IPS DF 4.7 (cell line): ENCODE measurements around the gene UBE2U.
"Not testable (repeated sequence)": the region's sequence is repeated elsewhere in the genome, so short reads cannot be mapped to it uniquely, and the experiment has no call there.

ENCODE experiments used
- DNase-seq: peaks from one replicate; pipeline ENCODE4 v3.0.0-alpha.2; 2013; ENCODE audit warnings: low spot score; ENCODE audit errors: extremely low read depth

The UBE2U gene

DNA sequence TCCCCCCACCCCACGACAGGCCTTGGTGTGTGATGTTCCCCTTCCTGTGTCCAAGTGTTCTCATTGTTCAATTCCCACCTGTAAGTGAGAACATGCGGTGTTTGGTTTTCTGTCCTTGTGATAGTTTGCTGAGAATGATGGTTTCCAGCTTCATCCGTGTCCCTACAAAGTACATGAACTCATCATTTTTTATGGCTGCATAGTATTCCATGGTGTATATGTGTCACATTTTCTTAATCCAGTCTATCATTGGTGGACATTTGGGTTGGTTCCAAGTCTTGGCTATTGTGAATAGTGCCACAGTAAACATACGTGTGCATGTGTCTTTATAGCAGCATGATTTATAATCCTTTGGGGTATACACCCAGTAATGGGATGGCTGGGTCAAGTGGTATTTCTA, 36.1 kb downstream of the UBE2U start:
- DNase-seq: not testable (repeated sequence)

DNA sequence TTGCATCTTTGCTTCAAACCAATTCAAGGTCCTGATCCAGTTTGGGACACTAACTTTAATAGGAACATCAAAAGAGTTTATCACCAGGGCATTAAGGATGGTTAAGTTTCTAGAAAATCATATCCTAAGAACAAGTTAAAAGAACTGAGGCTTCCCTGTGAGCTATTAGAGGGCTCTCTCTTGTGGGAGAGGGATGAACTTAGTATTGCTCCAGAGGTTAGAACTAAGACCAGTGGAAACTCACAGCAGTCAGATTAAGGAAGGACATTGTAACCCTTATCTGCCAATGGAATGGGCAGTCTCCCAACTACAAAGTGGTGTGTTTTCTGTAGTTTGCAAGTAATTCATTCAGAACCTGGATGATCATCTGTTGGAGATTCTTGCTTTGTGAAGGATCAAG, 36.8 kb downstream of the UBE2U start:
- DNase-seq: no peak

DNA sequence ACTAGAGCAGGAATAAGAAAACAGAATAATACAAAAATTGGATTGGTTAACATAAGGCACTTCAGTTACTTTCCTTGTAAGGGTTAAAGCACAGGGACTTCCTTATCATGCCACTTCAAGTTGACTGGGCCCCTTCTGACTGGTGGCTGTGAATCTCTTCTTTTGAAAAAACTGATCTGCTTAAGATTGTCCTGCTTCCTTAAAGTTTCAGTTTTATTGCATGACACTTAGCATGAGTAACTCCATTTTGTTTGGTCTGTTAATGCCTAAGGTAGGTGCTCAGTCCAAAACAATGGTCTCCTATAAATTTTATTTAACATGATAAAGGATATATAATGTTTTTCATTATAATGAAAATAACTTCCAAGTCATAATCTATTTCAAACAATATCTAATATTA, 37.6 kb downstream of the UBE2U start:
- no peak for DNase-seq

DNA sequence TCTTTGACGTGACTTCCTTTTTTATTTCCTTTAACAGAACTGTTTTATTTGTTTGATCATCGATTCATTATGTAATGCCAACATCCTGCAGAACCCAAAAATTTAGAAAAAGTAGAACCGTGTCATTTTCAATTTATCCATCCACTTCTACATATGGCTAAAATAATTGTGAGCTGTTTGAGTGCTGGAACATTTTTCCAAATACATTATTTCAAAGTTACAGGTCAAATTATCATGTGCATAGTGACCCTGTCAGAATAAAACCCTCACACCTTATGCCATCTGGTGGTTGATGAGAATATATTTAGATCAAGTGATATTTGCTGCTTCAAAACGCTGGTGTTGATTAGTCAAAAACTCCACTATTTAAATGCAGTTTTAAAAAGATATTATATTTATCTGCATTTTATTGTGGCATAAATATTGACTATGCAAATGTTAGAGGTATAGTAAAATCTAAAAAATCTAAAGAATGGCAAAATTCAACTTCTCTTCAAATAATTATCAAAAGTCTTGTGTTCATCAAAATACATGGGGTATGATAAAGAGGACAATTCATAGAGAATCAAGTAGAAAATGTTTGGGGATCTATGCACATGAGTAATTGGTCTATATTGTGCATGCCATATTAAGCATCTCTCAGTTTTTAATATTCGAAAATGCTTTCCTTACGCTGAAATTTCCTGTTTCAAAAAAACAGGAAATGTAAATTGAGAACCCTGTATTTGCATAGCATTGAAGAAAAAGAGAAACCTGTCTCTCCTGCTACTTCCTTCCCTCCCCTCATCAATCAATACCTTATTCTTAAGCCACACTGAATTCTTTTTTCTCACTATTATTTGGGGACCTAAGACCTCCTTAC, 39.7 kb downstream of the UBE2U start:
- DNase-seq: no peak

DNA sequence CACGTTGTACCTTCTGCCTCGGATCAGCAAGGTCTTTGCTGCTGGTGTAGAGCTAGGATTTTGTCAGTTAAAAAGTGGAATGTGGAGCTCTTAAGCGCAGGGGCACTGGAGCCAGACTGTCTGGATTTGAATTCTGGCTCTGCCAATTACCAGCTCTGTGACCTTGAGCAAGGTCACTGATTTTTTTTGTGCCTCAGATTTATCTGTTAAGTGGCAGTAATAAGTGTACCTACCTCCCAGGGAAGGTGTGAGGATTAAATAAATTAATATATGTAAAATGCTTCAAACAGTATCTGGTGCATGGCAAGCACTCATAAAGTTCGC, 40.3 kb downstream of the UBE2U start:
- no peak for DNase-seq

DNA sequence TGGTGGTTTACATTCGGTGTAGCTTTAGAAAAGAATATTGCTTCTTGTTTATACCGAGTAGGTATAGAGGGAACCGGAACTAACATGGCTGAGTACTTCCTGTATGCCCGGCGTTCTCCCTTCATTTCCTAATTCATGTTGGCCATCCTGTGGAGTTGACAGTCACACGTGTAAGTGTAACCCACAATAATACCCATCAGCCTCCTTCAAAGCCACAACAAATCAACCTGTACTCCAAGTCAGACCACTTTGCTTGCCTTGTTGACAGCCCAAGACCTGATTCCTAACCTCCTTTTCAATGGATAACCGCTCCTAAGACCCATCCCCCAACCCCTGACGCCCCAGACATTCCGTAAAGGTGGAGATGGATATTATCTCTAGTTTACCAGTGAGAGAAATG, 42.1 kb downstream of the UBE2U start:
- no peak for DNase-seq

DNA sequence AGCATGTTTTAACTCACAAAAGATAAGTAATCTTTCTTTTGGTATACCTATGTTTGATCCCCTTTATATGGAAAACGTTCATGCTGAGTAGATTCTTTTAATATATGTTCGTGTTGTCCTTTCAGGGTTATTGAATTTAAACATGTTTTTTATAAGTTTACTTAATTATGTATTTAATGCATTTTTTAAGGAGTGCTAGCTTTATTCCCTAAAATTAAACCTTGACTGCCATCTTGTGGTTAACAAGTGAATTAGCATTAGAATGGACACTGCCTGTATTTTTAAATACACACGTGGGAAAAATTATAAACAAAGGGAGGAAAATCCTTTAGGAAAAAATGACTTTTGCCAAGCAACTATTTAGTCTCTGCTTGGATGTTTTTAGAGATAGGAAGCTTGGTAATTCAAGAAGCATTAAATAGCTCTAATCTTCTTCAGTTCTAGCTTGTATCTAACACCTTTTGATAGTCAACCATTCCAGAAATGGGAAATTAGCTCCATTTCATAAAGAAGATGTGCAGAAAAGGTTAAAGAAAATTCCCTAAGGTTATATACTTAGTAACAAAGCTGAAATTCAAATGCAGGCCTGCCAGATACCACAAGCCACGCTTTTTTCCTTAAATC, 43.0 kb downstream of the UBE2U start:
- no peak for DNase-seq

DNA sequence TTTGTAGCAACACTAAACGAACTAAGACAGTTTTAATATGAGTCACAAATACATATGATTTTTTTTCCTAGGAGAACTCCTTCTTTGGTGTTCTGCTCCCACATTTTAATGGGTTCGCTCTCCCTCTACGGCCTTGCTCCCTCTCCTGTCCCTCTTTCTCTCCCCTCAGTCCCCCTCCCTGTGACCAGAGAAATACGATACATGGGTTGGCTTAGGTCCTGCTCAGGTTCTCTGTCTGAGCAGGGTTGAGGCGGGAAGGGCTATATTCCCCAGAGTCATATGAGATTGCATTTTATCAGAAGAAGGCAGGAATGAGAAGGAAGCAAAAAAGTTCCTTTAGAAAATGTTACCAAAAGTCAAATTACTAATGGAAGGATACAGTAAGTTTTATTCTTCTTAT, 44.6 kb downstream of the UBE2U start:
- DNase-seq: no peak

DNA sequence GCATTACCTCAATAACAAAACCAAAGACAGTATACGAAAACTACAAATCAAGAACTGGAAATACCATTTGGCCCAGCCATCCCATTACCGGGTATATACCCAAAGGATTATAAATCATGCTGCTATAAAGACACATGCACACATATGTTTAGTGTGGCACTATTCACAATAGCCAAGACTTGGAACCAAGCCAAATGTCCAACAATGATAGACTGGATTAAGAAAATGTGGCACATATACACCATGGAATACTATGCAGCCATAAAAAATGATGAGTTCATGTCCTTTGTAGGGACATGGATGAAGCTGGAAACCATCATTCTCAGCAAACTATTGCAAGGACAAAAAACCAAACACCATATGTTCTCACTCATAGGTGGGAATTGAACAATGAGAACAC, 47.0 kb downstream of the UBE2U start:
- DNase-seq: not testable (repeated sequence)

DNA sequence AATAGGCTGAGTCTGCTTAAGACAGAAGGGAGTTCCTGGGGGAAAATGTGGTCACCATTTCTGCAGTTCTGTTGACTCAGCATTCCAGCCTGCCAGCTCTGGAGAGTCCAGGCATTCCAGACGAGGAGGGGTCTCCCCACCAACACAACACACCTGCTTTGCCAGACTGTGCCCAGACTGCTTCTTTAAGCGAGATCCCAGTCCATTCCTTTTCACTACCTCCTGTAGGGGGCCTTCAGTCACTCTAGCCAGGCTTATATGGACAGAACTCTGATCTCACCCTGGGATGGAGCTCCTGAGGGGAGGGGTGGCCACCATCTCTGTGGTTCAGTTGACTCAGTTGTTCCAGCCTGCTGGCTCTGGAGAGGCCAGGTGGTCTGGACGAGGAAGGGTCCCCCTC, 48.5 kb downstream of the UBE2U start:
- DNase-seq: no peak

DNA sequence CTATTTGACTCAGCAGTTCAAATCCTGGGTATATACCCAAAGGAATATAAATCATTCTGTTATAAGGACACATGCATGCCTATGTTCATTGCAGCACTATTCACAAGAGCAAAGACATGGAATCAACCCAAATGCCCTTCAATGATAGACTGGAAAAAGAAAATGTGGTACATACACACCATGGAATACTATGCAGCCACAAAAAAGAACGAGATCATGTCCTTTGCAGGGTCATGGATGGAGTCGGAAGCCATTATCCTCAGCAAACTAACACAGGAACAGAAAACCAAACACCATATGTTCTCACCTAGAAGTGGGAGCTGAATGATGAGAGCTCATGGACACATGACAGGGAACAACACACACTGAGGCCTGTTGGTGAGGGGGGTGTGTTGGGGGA, 53.8 kb downstream of the UBE2U start:
- not testable (repeated sequence) for DNase-seq

DNA sequence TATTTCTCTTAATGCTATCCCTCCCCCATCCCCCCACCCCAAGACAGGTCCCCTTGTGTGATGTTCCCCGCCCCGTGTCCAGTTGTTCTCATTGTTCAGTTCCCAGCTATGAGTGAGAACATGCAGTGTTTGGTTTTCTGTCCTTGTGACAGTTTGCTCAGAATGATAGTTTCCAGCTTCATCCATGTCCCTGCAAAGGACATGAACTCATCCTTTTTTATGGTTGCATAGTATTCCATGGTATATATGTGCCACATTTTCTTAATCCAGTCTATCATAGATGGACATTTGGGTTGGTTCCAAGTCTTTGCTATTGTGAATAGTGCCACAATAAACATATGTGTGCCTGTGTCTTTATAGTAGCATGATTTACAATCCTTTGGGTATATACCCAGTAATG, 55.0 kb downstream of the UBE2U start:
- DNase-seq: not testable (repeated sequence)

DNA sequence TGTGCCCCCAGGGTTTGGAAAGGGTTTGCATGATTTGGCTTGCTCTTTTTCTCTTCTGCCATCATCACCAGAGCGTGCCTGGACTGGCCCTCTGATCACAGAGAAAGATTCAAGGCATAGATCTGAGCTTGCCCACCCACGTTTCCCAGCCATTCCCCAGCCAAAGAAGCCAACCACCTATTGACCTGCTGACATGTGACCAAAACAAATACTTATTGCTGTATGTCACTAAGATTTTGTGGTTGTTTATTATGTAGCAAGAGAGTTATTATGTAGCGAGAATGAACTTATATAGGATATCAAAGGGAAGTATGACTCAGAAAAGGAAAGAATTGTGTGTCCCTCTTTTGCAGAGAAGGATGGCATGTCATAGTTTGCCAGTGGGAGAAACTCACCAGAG, 59.9 kb downstream of the UBE2U start:
- no peak for DNase-seq

DNA sequence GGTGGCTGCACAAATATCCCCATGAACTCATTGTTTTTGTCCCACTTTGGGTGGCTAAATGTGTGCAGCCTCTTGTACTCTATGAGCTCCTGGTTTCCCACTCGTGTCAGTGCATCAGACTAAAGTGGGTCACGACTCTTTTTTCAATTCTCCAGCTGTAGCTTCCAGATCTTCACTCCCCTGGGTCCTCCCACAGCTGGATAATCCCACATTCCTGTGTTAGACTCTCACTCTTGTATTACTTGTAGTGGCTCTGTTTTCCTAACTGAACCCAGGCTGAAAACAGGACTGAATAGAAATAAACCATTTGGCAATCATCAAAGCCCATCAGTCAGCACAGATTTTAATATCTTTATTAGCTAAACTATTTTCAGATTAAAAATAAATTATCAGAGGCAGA, 60.4 kb downstream of the UBE2U start:
- DNase-seq: no peak

DNA sequence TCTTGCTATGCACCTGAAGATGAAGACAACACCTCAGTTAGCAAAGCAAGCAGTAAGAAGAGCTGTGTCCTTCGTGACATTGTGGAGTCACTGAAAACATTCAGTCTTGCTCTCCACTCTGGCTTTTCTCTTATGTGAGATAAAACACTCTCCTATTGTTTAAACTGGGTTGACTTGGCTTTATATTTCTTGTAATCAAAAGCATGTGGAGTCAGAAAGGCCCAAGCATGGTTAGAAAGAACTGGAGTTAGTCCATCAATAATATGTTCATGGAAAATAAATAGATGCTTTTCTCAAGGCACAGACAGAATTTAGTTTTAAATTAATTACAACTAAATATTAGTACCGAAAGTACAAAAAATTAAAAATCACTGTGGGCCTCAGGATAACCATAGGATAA, 61.7 kb downstream of the UBE2U start:
- no peak for DNase-seq

DNA sequence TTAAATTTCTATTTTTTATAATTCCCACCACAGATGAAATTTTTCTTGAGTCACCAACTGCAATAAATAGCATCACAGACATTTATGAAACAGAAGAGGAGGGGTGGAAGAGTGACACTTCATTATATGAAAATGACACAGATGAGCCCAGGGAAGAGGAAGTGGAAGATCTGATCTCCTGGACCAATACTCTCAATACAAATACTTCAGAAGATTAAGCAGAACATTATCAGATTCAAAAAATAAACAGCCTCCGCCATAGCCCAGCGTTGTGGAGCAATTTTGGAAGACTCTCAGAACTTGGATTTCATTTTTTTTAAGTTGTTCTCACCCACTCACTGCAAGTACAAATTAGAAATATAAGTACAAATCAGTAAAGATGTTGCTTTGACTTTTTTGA, 63.6 kb downstream of the UBE2U start:
- no peak for DNase-seq

DNA sequence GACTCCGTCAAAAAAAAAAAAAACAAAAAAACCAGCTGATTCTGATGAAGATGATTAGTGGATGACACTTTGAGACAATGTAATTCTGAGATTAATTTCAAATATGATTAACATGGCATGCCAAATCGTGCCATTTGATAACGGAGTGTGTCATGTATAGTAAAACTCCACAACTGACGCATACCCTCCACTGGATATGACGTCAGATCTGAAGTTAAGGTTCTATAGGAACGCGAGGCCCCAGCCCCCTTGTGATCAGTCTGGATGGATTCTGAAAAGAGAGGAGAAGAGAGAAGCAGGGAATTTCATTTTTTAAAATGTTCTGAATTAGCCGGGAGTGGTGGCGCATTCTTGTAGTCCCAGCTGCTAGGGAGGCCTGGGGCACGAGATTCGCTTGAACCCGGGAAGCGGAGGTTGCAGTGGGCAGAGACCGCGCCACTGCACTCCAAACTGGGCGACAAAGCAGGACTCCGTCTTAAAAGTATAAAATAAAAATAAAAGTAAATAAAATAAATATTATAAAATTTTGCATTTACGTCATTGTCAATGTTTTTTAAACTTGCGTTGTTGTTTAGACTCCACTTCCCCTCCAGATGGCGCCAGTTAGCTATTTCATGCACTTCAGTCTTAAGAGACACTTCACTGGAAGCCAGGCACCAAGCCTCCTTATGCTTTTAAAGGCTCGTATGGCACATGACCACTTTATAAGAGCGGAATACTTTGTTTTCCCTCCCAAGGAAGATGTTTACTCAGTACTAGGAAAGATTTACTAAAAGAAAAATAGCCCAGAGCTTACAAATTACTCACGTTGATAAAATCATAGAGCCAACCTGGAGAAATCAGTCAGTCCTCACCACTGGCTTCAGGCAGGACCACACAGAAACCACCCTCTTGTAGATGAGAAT, 65.5 kb downstream of the UBE2U start:
- DNase-seq: no peak

DNA sequence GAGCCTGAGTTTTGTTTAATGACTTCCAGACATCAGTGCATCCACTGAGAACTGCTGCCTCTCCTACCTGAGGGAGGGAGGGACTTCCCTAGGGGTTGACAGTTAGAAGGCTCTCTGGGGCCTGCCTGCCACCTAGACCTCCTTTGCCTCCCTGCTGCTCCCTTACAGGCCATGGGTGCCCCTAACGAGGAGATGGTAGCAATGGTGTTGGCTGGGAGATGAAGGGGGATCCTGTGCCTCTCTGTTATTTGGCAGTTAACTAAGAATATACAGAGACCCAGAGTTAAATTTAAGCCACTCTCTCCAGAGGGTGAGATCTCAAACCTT, 66.1 kb downstream of the UBE2U start:
- no peak for DNase-seq

DNA sequence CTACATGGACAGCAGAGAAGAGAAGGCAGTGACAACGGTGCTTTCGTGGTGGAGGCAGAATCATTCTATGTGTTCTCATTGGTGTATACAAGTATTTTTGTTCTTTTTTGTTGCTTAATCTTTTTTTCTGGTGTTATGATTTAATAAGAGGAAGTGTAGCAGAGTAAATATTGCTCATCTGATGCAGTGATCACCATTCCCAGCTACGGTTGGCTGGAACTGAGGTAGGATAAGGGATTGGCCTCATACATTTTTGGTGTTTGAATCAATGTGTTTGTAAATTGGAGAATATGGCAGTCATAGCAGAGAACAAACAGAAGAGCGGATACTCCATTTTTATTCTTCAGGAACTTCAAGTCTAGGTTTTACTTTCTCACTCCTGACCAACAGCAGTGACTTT, 76.6 kb downstream of the UBE2U start:
- DNase-seq: no peak

DNA sequence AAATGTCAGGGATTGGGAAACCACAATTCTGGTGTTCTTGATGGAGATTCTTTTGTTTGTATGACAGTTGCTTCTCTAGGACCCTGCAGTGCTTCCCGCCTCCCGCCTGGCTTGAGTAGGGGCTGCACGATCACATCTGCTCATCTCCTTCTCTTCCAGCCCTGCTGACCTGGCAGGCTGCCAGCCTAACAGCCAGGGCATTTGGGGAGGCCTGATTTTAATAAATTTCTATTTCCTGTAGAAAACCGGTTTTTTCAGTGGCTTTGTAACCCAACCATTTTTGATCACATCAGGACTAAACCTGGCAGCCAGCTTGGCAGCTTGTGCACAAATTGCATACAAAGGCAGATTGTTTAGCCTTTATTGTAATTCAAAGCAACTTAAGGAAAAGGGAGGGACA, 78.9 kb downstream of the UBE2U start:
- no peak for DNase-seq

DNA sequence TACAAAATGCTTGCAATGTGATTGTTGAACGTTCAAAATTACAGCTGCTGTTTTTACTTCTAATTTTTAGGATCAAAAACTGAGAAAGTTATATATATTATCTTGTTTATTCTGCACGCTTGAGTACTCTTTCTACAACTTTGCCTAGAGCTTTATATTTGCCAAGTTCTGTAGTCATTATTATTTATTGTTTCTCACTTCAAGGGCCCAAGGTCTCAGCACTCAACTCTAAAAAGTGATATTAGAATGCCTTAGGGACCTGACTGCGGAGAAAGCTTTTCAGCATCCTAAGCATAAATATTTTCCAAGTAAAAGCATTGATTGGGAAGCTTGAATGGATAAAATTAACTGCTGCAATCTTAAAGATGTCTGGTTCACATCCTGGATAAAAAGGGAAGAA, 83.6 kb downstream of the UBE2U start:
- no peak for DNase-seq

DNA sequence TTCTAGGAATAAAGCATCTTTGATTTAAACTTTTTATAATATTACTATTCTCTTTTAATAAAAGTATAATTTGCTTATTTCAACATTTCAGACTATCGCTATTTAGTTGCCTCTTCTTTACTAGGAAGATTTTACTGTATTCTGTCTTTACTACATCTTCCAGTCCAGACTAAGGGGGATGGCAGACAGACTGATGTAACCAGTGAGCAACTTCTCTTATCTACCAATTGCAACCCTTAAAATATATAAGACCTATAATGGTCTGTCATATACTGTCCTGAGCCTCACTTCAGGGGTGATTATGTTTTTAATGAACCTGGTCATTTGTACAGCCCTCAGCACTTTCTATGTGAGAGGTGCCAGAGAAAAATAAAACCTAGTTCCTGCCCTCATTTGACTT, 87.0 kb downstream of the UBE2U start:
- DNase-seq: no peak
